ENCODE measurements around the gene SDK2.

Gene SDK2

DNA sequence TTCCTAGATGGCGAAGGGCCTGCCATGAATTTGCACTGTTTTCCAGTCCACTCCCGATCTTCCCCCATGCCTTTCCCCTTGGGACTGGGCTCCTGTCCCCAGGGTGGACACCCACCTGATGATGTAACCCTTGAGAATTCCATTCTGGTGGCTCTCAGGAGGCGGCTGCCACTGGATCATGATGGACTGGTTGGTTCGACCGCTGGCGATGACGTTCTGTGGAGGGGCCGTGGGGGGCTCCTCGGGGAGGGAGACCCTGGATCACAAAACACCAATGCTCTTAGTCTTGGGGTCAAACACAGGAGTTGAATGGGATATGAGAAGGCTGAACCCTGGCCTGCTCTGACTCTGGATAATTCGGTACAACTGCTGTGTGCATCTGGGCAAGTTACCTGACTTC, 225.2 kb downstream of the SDK2 start:
- Mint-ChIP-seq H3K4me3 (no peak overlapping the region), H3K27me3 (no peaks in the 10 kb centered on the region), H3K36me3 (peaks cover 3% of the 10 kb centered on the region), H3K4me1 (no peaks in the 10 kb centered on the region), H3K27ac (no peak overlapping the region), H3K9me3 (no peaks in the 10 kb centered on the region)

- H3K4me3 Mint-ChIP-seq, result no peak overlapping the region
- peaks cover 3% of the 10 kb centered on the region for H3K36me3 Mint-ChIP-seq
- no peaks in the 10 kb centered on the region for H3K27me3 Mint-ChIP-seq
- no peaks in the 10 kb centered on the region for H3K4me1 Mint-ChIP-seq
- H3K27ac Mint-ChIP-seq, result no peak overlapping the region
- H3K9me3 Mint-ChIP-seq, result no peaks in the 10 kb centered on the region
These were observed 228.5 kb downstream of the SDK2 start for GRCh38 chr17:73415782-73416181.

DNA sequence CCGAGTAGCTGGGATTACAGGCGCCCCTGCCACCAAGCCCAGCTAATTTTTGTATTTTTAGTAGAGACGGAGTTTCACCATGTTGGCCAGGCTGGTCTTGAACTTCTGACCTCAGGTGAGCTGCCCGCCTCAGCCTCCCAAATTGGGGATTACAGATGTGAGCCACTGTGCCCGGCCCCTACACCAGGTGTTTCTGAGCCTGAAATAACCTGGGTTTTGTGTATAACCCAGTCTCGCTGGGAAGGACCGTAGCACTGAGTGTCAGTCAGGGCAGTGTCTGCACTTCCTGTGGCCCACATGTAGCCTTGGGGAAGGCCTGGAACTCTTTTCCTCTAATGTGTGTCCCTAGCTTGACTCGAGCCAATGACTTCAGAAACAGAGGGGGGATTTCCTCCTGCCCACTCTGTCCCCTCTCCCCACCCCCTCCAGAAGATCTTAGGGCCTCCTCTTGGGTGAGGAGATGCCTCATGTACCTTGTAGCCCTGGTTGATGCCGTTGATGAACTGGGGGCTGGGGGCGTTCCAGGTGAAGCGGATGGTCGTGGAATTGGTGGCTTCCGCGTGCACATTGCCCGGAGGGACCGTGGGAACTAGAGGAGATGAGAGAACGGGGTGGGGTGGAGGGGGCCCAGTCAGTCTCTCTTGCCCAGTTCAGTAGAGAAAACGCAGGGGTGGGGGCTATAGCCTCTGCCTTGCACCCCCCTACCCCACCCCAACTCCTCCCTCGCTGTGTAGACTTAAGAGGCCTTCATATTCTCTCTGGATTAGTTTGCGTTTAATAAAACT, 229.9 kb downstream of the SDK2 start:
- Mint-ChIP-seq H3K9me3 (no peaks in the 10 kb centered on the region), H3K4me1 (no peaks in the 10 kb centered on the region), H3K27me3 (no peaks in the 10 kb centered on the region), H3K4me3 (no peak overlapping the region), H3K36me3 (peaks cover 3% of the 10 kb centered on the region), H3K27ac (no peak overlapping the region)

GRCh38 chr17:73412914-73413313, 231.3 kb downstream of the SDK2 start:
- Mint-ChIP-seq H3K4me1 (no peaks in the 10 kb centered on the region), H3K4me3 (no peak overlapping the region), H3K27me3 (no peaks in the 10 kb centered on the region), H3K9me3 (no peaks in the 10 kb centered on the region), H3K27ac (no peak overlapping the region), H3K36me3 (peaks cover 3% of the 10 kb centered on the region)

DNA sequence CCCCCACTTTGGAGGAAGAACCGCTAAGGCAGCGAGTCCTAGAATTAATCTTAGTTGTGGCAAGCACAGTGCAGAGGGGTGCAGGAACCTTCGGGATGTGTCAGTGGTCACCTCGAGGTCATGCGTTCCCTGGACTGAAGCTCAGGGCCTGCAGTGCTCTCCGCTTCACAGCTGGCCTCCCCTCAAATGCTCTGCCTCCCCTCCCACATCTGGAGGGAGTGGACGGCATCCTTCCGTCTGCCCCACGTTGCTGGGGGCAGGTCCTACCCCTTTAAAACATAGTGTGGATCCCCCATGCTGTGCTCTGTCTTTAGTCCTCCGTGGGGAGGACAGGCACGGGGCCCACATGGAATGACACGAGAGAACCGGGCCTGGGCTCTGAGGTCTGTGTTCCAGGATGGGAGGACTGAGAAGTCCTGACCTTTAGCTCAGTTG, 232.9 kb downstream of the SDK2 start:
- H3K27ac Mint-ChIP-seq, result no peak overlapping the region
- H3K4me3 Mint-ChIP-seq, result no peak overlapping the region
- no peaks in the 10 kb centered on the region for H3K9me3 Mint-ChIP-seq
- H3K4me1 Mint-ChIP-seq, result no peaks in the 10 kb centered on the region
- H3K36me3 Mint-ChIP-seq, result peaks cover 3% of the 10 kb centered on the region
- no peaks in the 10 kb centered on the region for H3K27me3 Mint-ChIP-seq

DNA sequence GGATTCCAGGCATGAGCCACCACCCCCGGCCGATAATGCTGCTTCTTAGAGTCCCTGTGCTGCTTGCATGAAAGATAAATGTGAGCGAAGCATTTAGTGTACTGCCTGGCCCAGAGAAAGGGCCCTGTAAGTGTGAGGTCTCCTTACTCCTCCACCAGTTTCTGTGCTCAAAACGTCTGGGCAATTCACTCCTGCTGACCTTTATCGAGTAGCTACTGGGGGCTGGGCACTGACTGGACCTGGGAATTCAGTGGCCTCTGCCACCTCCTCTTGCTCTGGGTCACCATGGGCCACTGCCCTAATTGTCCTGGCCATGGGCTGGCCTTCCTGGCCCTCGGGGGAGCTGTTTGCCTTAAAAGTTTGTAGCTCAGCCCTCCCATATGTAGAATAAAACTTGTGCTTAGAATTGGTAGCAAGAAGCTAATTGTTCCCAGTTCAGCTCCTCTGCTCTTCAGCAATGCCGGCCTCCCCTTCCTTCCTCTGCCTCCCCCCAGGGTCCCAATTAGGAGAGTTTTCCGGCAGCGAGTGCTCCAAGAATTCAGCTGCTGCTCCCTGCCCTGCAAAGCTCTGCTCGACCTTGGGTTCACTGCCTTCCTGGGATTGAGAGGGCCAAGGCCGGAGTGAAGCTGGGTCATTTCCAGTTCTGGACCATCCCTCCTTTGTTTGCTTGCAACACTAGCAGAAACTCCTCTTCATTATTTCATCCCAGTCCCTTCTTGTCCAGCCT, 233.5 kb downstream of the SDK2 start:
- H3K4me1 Mint-ChIP-seq, result no peaks in the 10 kb centered on the region
- H3K27ac Mint-ChIP-seq, result no peak overlapping the region
- peaks cover 2% of the 10 kb centered on the region for H3K36me3 Mint-ChIP-seq
- no peaks in the 10 kb centered on the region for H3K27me3 Mint-ChIP-seq
- no peak overlapping the region for H3K4me3 Mint-ChIP-seq
- no peaks in the 10 kb centered on the region for H3K9me3 Mint-ChIP-seq

DNA sequence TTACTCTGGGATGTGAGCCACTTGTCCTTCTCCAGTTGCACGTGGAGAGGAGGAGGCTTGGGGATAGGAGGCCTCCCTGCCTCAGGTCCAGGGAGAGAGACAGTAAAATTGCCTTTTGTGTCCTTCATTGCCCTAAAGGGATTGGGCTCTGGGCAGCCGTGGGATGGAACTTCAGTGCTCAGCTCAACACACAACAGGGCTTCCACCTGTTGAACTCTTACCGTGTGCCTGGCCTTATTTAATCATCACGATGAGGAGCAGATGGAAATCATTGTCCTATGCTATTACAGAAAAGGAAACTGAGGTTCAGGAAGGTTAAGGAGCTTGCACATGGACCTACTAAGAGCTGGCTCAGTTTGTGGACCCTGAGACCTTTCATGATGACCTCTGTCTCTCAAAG, 240.0 kb downstream of the SDK2 start:
- H3K4me3 Mint-ChIP-seq, result no peak overlapping the region
- no peaks in the 10 kb centered on the region for H3K9me3 Mint-ChIP-seq
- no peaks in the 10 kb centered on the region for H3K4me1 Mint-ChIP-seq
- H3K27ac Mint-ChIP-seq, result no peak overlapping the region
- H3K27me3 Mint-ChIP-seq, result no peaks in the 10 kb centered on the region
- H3K36me3 Mint-ChIP-seq, result no peaks in the 10 kb centered on the region

DNA sequence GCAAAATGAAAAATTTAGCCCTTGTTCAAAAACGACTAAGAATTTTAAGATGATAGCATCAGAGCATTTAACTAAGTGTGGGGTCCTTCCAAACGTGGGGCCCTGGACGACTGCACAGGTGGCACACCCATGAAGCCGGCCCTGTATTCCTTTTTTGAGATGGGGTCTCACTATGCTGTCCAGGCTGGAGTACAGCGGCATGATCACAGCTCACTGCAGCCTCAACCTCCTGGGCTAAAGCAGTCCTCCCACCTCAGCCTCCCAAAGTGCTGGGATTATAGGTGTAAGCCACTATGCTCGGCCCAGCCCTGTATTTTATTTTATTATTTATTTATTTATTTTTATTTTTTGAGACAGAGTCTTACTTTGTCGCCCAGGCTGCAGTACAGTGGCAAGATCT, 241.8 kb downstream of the SDK2 start:
- Mint-ChIP-seq H3K27me3 (no peaks in the 10 kb centered on the region), H3K4me3 (no peak overlapping the region), H3K4me1 (no peaks in the 10 kb centered on the region), H3K9me3 (no peaks in the 10 kb centered on the region), H3K36me3 (no peaks in the 10 kb centered on the region), H3K27ac (no peak overlapping the region)

DNA sequence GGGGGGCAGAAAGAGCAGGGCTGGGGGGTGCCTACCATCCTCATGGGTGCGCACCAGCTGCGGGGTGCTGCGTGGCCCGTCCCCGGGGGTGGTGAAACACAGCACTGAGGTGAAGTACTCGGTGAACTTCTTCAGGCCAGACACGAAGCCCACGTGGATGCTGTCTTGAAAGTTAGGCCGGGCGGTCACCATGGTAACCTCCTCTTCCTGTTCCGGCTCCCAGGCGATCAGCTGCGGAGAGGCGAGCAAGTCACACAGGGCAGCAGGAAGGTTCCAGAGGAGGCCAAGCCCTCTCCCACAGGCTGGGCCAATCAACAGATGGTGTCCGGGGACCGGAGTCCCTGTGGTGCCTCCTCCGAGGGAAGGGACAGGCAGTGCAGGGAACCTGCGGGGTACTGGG, 242.3 kb downstream of the SDK2 start:
- Mint-ChIP-seq H3K27ac (no peak overlapping the region), H3K9me3 (no peaks in the 10 kb centered on the region), H3K4me3 (no peak overlapping the region), H3K4me1 (no peaks in the 10 kb centered on the region), H3K27me3 (no peaks in the 10 kb centered on the region), H3K36me3 (peaks cover 2% of the 10 kb centered on the region)

DNA sequence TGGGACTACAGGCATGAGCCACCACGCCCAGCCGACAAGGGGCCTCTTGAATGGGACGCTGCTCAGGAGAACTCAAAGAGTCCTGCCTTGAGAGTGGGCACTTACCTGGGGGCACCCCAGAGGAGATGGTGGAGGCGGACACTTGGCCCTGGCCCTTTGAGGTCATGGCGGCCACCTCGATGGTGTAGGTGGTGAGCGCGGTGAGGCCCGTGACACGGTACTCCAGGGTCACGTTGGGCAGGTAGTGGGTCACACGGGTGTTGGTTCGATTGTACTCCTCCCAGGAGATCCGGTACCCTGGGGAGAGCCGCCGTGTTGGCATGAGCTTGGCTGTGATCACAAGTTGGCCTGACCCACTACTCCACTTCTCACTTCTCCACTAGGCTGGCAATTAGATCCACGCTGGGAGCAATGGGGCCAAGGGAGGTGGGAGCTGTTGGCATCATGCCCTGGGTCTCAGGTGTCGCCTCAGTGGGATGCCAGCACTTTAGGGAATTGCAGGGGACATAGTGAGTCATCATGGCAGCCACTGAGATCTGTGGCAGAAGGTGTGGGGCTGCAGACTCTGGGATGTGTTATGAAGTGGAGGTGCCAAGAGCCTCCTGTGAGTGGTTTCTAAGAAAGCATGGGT, 243.2 kb downstream of the SDK2 start:
- H3K9me3 Mint-ChIP-seq, result no peaks in the 10 kb centered on the region
- no peaks in the 10 kb centered on the region for H3K27me3 Mint-ChIP-seq
- no peaks in the 10 kb centered on the region for H3K4me1 Mint-ChIP-seq
- no peak overlapping the region for H3K4me3 Mint-ChIP-seq
- no peak overlapping the region for H3K27ac Mint-ChIP-seq
- H3K36me3 Mint-ChIP-seq, result peaks cover 3% of the 10 kb centered on the region

DNA sequence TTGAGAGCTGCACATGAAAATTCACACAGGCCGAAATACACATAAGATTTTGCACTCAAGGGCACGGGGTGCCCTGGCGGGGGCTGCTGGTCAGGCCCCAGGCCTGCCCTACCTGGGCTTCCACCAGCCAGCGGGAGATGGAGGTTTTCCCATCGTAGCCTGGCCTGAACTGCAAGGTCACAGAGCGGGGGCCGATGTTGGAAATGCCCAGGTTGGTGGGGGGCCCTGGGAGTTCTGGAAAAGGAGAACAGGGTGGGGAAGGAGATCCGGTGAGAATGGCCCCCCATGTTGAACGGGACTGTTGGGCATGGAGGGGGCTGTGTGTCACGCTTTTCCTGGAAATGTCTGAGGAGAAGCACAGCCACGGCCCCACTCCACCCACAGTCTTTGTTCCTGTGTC, 245.2 kb downstream of the SDK2 start:
- H3K27me3 Mint-ChIP-seq, result no peaks in the 10 kb centered on the region
- no peak overlapping the region for H3K27ac Mint-ChIP-seq
- no peak overlapping the region for H3K4me3 Mint-ChIP-seq
- no peaks in the 10 kb centered on the region for H3K4me1 Mint-ChIP-seq
- H3K36me3 Mint-ChIP-seq, result peaks cover 3% of the 10 kb centered on the region
- H3K9me3 Mint-ChIP-seq, result no peaks in the 10 kb centered on the region

DNA sequence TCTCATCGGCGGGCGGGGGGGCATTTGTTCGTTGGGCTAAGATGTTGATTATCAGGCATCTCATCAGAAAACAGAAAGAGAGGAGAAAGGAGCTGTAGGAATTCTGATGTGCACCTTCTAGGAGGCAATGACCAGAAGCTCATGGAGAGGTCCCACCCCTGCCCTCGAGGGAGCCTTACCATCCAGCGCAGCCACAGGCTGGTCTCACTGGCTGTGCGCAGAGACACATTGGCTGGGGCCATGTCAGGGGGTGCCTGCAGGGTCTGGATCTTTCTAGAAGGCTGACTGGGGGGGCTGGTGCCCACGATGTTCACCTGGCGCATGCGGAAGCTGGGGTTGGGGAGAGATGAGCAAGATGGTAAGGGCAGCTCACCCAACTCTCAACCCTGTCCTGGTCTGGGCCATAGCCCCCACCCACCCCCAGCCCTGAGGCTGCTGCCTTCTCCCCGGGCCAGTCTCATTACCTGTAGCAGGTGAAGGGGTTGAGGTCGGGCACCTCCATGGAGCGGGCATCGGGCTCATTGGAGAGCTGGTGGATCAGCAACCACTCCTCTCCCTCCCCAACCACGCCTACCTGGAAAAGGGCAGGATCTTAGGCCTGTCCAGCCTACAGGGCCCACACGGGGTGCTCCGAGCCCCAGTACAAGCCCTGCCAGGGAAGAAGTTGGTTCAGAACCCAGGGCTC, 246.2 kb downstream of the SDK2 start:
- Mint-ChIP-seq H3K36me3 (peaks cover 3% of the 10 kb centered on the region), H3K9me3 (no peaks in the 10 kb centered on the region), H3K4me3 (no peak overlapping the region), H3K4me1 (no peaks in the 10 kb centered on the region), H3K27me3 (no peaks in the 10 kb centered on the region), H3K27ac (no peak overlapping the region)

GRCh38 chr17:73397278-73397826, 246.9 kb downstream of the SDK2 start:
- Mint-ChIP-seq H3K9me3 (no peaks in the 10 kb centered on the region), H3K4me1 (no peaks in the 10 kb centered on the region), H3K27me3 (no peaks in the 10 kb centered on the region), H3K27ac (no peak overlapping the region), H3K4me3 (no peak overlapping the region), H3K36me3 (peaks cover 3% of the 10 kb centered on the region)

DNA sequence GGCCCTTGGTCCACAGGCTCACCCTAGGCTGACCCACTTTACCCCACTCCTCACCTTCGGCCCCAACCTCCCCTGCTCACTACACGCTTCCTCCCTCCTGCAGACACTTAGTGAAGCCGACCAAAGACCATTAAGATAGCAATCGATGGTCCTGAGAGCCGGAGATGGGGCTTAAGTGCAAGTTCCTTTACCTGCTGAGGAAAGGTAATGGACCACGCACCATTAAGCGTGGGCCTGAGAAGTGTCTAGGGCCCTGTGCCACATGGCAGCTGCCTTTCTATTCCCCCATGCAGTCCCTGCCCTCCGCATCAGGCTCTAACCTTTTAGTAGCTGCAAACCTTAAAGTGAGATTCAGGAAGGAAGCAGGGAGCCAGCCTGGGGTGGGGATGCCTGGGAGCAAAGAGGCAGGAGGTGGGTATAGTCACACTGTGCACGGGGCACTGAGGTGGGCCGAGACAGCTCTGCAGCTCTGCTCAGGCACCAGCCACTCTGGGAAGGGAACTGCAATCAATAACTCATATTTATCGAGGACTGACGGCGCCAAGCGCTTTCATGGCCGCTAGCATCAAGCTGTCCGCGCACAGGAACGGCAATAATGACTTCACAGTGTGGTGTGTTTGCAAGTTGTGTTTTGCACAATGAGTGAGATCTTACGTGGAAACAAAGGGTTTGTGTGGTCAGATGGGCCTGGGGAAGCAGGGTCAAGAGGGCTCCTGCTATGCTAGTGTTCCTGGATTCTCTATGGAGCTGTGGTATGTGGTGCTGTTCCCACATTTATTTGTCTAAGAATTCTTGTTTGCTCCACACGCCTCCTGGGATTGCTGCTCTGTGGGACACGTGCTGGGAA, 247.6 kb downstream of the SDK2 start:
- H3K9me3 Mint-ChIP-seq, result no peaks in the 10 kb centered on the region
- H3K27me3 Mint-ChIP-seq, result no peaks in the 10 kb centered on the region
- peaks cover 3% of the 10 kb centered on the region for H3K36me3 Mint-ChIP-seq
- no peak overlapping the region for H3K4me3 Mint-ChIP-seq
- H3K4me1 Mint-ChIP-seq, result no peaks in the 10 kb centered on the region
- no peak overlapping the region for H3K27ac Mint-ChIP-seq

Data from activated naive CD4-positive, alpha-beta T cell treated with anti-CD3 and anti-CD28 coated beads, Interleukin-2, amount 50 U/mL, for 24 hours (primary cell).